Transverse colon (tissue), 4 donors: ENCODE data around the gene CLTC. TPM values are rescaled to one million over a fixed set of nuclear protein-coding genes. Genes with fewer than 3 reads are reported as not detected.

Experiments used
- DNase-seq: peaks from one replicate; pipeline ENCODE4 v3.0.0-alpha.2; 2019
- H3K27ac ChIP-seq, 4 donors: fragments of 200-600 bp; sonication (generic); 2 replicates each; pipeline ENCODE4 v1.5.1; 2016 to 2018; ENCODE audit warnings: inconsistent platforms in 4 of 4
- H3K27me3 ChIP-seq: fragments of 200-600 bp; sonication (generic); 2 replicates; pipeline ENCODE4 v1.5.1; 2017; ENCODE audit warnings: inconsistent platforms
- H3K36me3 ChIP-seq, 4 donors: fragments of 200-600 bp; sonication (generic); 2 replicates each; pipeline ENCODE4 v1.5.1; 2017 to 2019; ENCODE audit warnings: inconsistent platforms in 4 of 4
- H3K4me1 ChIP-seq, 4 donors: fragments of 200-600 bp; sonication (generic); 2 replicates each; pipeline ENCODE4 v1.5.1; 2017 to 2020; ENCODE audit warnings: inconsistent platforms in 4 of 4
- H3K4me3 ChIP-seq, 4 donors: fragments of 200-600 bp; sonication (generic); 1 replicate in 1 of 4; 2 replicates in 3 of 4; pipeline versions ENCODE4 v1.5.1 to v1.6.1; 2017 to 2019; ENCODE audit warnings: inconsistent platforms in 4 of 4
- H3K9me3 ChIP-seq, 2 donors: fragments of 200-600 bp; sonication (generic); 2 replicates each; pipeline ENCODE4 v1.5.1; 2017 to 2019; ENCODE audit warnings: inconsistent platforms in 2 of 2
- CTCF ChIP-seq, 5 experiments: fragments of 200-600 bp in 3 of 5; fragments of 450-650 bp in 2 of 5; sonication (generic) in 3 of 5; IDR thresholded peaks; 1 replicate in 2 of 5; 2 replicates in 3 of 5; pipeline ENCODE4 v1.5.1; 2016 to 2017; ENCODE audit warnings: antibody characterized with exemption in 5 of 5, inconsistent platforms in 3 of 5, mild to moderate bottlenecking in 2 of 5, moderate library complexity in 1 of 5
- EP300 ChIP-seq: sonication (generic); formaldehyde crosslinking; IDR thresholded peaks from one replicate; pipeline ENCODE4 v1.6.1; 2017; ENCODE audit warnings: antibody characterized with exemption, low read depth
- POLR2A ChIP-seq: fragments of 450-650 bp; IDR thresholded peaks from one replicate; pipeline ENCODE4 v1.6.1; 2016; ENCODE audit warnings: antibody characterized with exemption, mild to moderate bottlenecking, moderate library complexity
- POLR2AphosphoS5 ChIP-seq, 3 donors: sonication (generic); formaldehyde crosslinking; IDR thresholded peaks; one replicate each; pipeline ENCODE4 v1.6.1; 2016; ENCODE audit warnings: antibody characterized with exemption in 3 of 3
- WGBS, 2 donors: methylation state at CpG; one replicate each; pipeline ENCODE4 v1.1.5; 2018; ENCODE audit warnings: low coverage in 1 of 2; 5-methylcytosine and 5-hydroxymethylcytosine counted together
- in situ Hi-C, 4 donors: fragments of 200-750 bp; cut with MboI; loops; one replicate each; pipeline versions ENCODE4 v1.15.0 to v1.15.1; 2017; ENCODE audit warnings: low sequenced_read_pairs in 3 of 4, low pct_ligation_motif_present in 1 of 4, low pct_unique_long_range_greater_than_20kb in 1 of 4
- intact Hi-C: fragments of 100-400 bp; cut with DNase I; formaldehyde crosslinking; loops from one replicate; pipeline ENCODE4 v1.15.1; 2023; ENCODE audit warnings: low total_unique reads
- total RNA-seq, 4 donors: library from RNA; depleted of rRNA; stranded (reverse); fragments of >200 nt; gene quantifications; one replicate each; pipeline ENCODE4 v1.1.0, GENCODE V29; 2016

The CLTC gene
- total RNA-seq, 4 donors from 2014 or later = 165 to 283 (median 242) TPM

- in situ Hi-C loops = no loop called here
- H3K4me1 ChIP-seq = peaks cover 6 to 87% (median 59%) of the 10 kb centered on the region in 4 donors
- H3K9me3 ChIP-seq = no peaks in the 10 kb centered on the region
- TF ChIP-seq CTCF (IDR thresholded peaks at IDR 0.05) (no peak), POLR2AphosphoS5 (IDR thresholded peaks at IDR 0.05) (peak in 1 of 3 donors; percentile 39)
- H3K27ac ChIP-seq = peak overlapping the region; percentile 66 to 85 (median 70)
- DNase-seq = no peak
- intact Hi-C loops = no loop called here
- WGBS, 2 donors = 39 to 60% methylated on average over 1 of the region's 1 CpG
- H3K4me3 ChIP-seq = no peak overlapping the region
- no peaks in the 10 kb centered on the region for H3K27me3 ChIP-seq
- H3K36me3 ChIP-seq = peaks cover 0 to 45% (median 10%) of the 10 kb centered on the region in 4 donors
These were observed 49.7 kb downstream of the CLTC start for GRCh38 chr17:59669411-59669810.

GRCh38 chr17:59669944-59670343 is 50.2 kb downstream of the CLTC start:
- no peak for DNase-seq
- TF ChIP-seq EP300 = no peak
- no peak for TF ChIP-seq CTCF (IDR thresholded peaks at IDR 0.05)
- no peak for TF ChIP-seq POLR2AphosphoS5 (IDR thresholded peaks at IDR 0.05)
- TF ChIP-seq POLR2A = no peak
- 75 to 84% methylated on average over 1 of the region's 1 CpG for WGBS, 2 donors
- Histone ChIP-seq H3K9me3 (no peaks in the 10 kb centered on the region), H3K4me1 (peaks cover 7 to 90% (median 60%) of the 10 kb centered on the region in 4 donors), H3K36me3 (peaks cover 0 to 44% (median 11%) of the 10 kb centered on the region in 4 donors), H3K27ac (peak overlapping the region; percentile 66 to 85 (median 70)), H3K27me3 (no peaks in the 10 kb centered on the region), H3K4me3 (no peak overlapping the region)
- intact Hi-C loops = loop anchor here (10.0 kb wide), 1 partner anchor 1945 kb away; no protein-coding TSS in a partner anchor
- in situ Hi-C loops = no loop called here

- peaks cover 7 to 80% (median 56%) of the 10 kb centered on the region in 4 donors for H3K4me1 ChIP-seq
- peaks cover 0 to 38% (median 13%) of the 10 kb centered on the region in 4 donors for H3K36me3 ChIP-seq
- TF ChIP-seq EP300 = no peak
- no peak for TF ChIP-seq POLR2A
- TF ChIP-seq CTCF (IDR thresholded peaks at IDR 0.05) = no peak
- TF ChIP-seq POLR2AphosphoS5 (IDR thresholded peaks at IDR 0.05) = no peak
- no peak overlapping the region for H3K4me3 ChIP-seq
- intact Hi-C loops (loop anchor here (10.0 kb wide), 1 partner anchor 1943 kb away; no protein-coding TSS in a partner anchor), in situ Hi-C loops (no loop called here)
- no peak for DNase-seq
- no peaks in the 10 kb centered on the region for H3K9me3 ChIP-seq
- H3K27ac ChIP-seq = peak overlapping the region; percentile 66 to 85 (median 70)
- H3K27me3 ChIP-seq = no peaks in the 10 kb centered on the region
- 67 to 80% methylated on average over 1 of the region's 1 CpG for WGBS, 2 donors
These were observed 51.7 kb downstream of the CLTC start for GRCh38 chr17:59671386-59671785.

GRCh38 chr17:59675231-59675630 is 55.5 kb downstream of the CLTC start:
- 60 to 80% methylated on average over 1 of the region's 1 CpG for WGBS, 2 donors
- no peak for DNase-seq
- TF ChIP-seq POLR2A (no peak), POLR2AphosphoS5 (IDR thresholded peaks at IDR 0.05) (no peak), EP300 (no peak), CTCF (IDR thresholded peaks at IDR 0.05) (no peak)
- intact Hi-C loops = loop anchor here (10.0 kb wide), 1 partner anchor 1940 kb away; no protein-coding TSS in a partner anchor
- Histone ChIP-seq H3K36me3 (peaks cover 0 to 47% (median 22%) of the 10 kb centered on the region in 4 donors), H3K4me3 (no peak overlapping the region), H3K4me1 (peaks cover 4 to 47% (median 25%) of the 10 kb centered on the region in 4 donors), H3K27me3 (no peaks in the 10 kb centered on the region), H3K27ac (no peak overlapping the region), H3K9me3 (no peaks in the 10 kb centered on the region)
- in situ Hi-C loops = no loop called here
